ENCODE measurements around the gene BABAM2. TPM values are rescaled to one million over a fixed set of nuclear protein-coding genes. Genes with fewer than 3 reads are reported as not detected.
A peak's percentile ranks its signal among the peaks of the same experiment; 100 is the strongest.

The BABAM2 gene
- total and polyA plus RNA-seq, 4 donors: 28.1 to 40.4 (median 37.0) TPM

- Histone ChIP-seq H3K27me3 (ENCODE audit: control insufficient read depth, insufficient read depth, low read length) (no peaks in the 10 kb centered on the region), H3K27ac (ENCODE audit: low read depth, low read length) (no peak overlapping the region), H3K4me1 (ENCODE audit: control insufficient read depth, insufficient read depth, low read length) (no peaks in the 10 kb centered on the region), H3K36me3 (ENCODE audit: control insufficient read depth, insufficient read depth, low read length) (no peaks in the 10 kb centered on the region), H3K4me3 (ENCODE audit: low read depth, low read length) (no peak overlapping the region), H3K9me3 (ENCODE audit: control insufficient read depth, insufficient read depth, low read length) (no peaks in the 10 kb centered on the region)
- no peak for DNase-seq (ENCODE audit: low read depth in 4 of 6, low spot score in 6 of 6)
- 97% methylated on average over 5 of the region's 8 CpGs for WGBS (ENCODE audit: insufficient coverage)
These were observed 155.3 kb downstream of the BABAM2 start for GRCh38 chr2:28045676-28046351.

GRCh38 chr2:28046921-28047320 is 156.4 kb downstream of the BABAM2 start:
- no peaks in the 10 kb centered on the region for H3K9me3 ChIP-seq (ENCODE audit: control insufficient read depth, insufficient read depth, low read length)
- WGBS (ENCODE audit: insufficient coverage): no CpG with 5 or more reads among the region's 2 CpGs
- H3K27me3 ChIP-seq (ENCODE audit: control insufficient read depth, insufficient read depth, low read length): no peaks in the 10 kb centered on the region
- H3K36me3 ChIP-seq (ENCODE audit: control insufficient read depth, insufficient read depth, low read length): no peaks in the 10 kb centered on the region
- H3K4me1 ChIP-seq (ENCODE audit: control insufficient read depth, insufficient read depth, low read length): no peaks in the 10 kb centered on the region
- H3K4me3 ChIP-seq (ENCODE audit: low read depth, low read length): no peak overlapping the region
- DNase-seq (ENCODE audit: low read depth in 4 of 6, low spot score in 6 of 6): no peak
- no peak overlapping the region for H3K27ac ChIP-seq (ENCODE audit: low read depth, low read length)

GRCh38 chr2:28047681-28048080 is 157.2 kb downstream of the BABAM2 start:
- Histone ChIP-seq H3K9me3 (ENCODE audit: control insufficient read depth, insufficient read depth, low read length) (no peaks in the 10 kb centered on the region), H3K4me3 (ENCODE audit: low read depth, low read length) (no peak overlapping the region), H3K36me3 (ENCODE audit: control insufficient read depth, insufficient read depth, low read length) (no peaks in the 10 kb centered on the region), H3K27me3 (ENCODE audit: control insufficient read depth, insufficient read depth, low read length) (no peaks in the 10 kb centered on the region), H3K27ac (ENCODE audit: low read depth, low read length) (no peak overlapping the region), H3K4me1 (ENCODE audit: control insufficient read depth, insufficient read depth, low read length) (no peaks in the 10 kb centered on the region)
- no peak for DNase-seq (ENCODE audit: low read depth in 4 of 6, low spot score in 6 of 6)

- Histone ChIP-seq H3K4me3 (ENCODE audit: low read depth, low read length) (no peak overlapping the region), H3K4me1 (ENCODE audit: control insufficient read depth, insufficient read depth, low read length) (no peaks in the 10 kb centered on the region), H3K27ac (ENCODE audit: low read depth, low read length) (no peak overlapping the region), H3K9me3 (ENCODE audit: control insufficient read depth, insufficient read depth, low read length) (no peaks in the 10 kb centered on the region), H3K36me3 (ENCODE audit: control insufficient read depth, insufficient read depth, low read length) (no peaks in the 10 kb centered on the region), H3K27me3 (ENCODE audit: control insufficient read depth, insufficient read depth, low read length) (no peaks in the 10 kb centered on the region)
- 100% methylated on average over 1 of the region's 3 CpGs for WGBS (ENCODE audit: insufficient coverage)
- no peak for DNase-seq (ENCODE audit: low read depth in 4 of 6, low spot score in 6 of 6)
These were observed 157.8 kb downstream of the BABAM2 start for GRCh38 chr2:28048341-28048740.

GRCh38 chr2:28049416-28049815 is 158.9 kb downstream of the BABAM2 start:
- Histone ChIP-seq H3K4me1 (ENCODE audit: control insufficient read depth, insufficient read depth, low read length) (no peaks in the 10 kb centered on the region), H3K27ac (ENCODE audit: low read depth, low read length) (no peak overlapping the region), H3K27me3 (ENCODE audit: control insufficient read depth, insufficient read depth, low read length) (no peaks in the 10 kb centered on the region), H3K36me3 (ENCODE audit: control insufficient read depth, insufficient read depth, low read length) (no peaks in the 10 kb centered on the region), H3K4me3 (ENCODE audit: low read depth, low read length) (no peak overlapping the region), H3K9me3 (ENCODE audit: control insufficient read depth, insufficient read depth, low read length) (no peaks in the 10 kb centered on the region)
- 80% methylated on average over 1 of the region's 1 CpG for WGBS (ENCODE audit: insufficient coverage)
- DNase-seq (ENCODE audit: low read depth in 4 of 6, low spot score in 6 of 6): no peak

GRCh38 chr2:28049899-28050298 is 159.4 kb downstream of the BABAM2 start:
- Histone ChIP-seq H3K36me3 (ENCODE audit: control insufficient read depth, insufficient read depth, low read length) (no peaks in the 10 kb centered on the region), H3K27ac (ENCODE audit: low read depth, low read length) (no peak overlapping the region), H3K9me3 (ENCODE audit: control insufficient read depth, insufficient read depth, low read length) (no peaks in the 10 kb centered on the region), H3K27me3 (ENCODE audit: control insufficient read depth, insufficient read depth, low read length) (no peaks in the 10 kb centered on the region), H3K4me3 (ENCODE audit: low read depth, low read length) (no peak overlapping the region), H3K4me1 (ENCODE audit: control insufficient read depth, insufficient read depth, low read length) (no peaks in the 10 kb centered on the region)
- DNase-seq (ENCODE audit: low read depth in 4 of 6, low spot score in 6 of 6): no peak
- WGBS (ENCODE audit: insufficient coverage): no CpG with 5 or more reads among the region's 2 CpGs

GRCh38 chr2:28052691-28053090 is 162.2 kb downstream of the BABAM2 start:
- no CpG with 5 or more reads among the region's 1 CpG for WGBS (ENCODE audit: insufficient coverage)
- no peak for DNase-seq (ENCODE audit: low read depth in 4 of 6, low spot score in 6 of 6)
- no peaks in the 10 kb centered on the region for H3K4me1 ChIP-seq (ENCODE audit: control insufficient read depth, insufficient read depth, low read length)
- H3K4me3 ChIP-seq (ENCODE audit: low read depth, low read length): no peak overlapping the region
- H3K27me3 ChIP-seq (ENCODE audit: control insufficient read depth, insufficient read depth, low read length): no peaks in the 10 kb centered on the region
- no peaks in the 10 kb centered on the region for H3K9me3 ChIP-seq (ENCODE audit: control insufficient read depth, insufficient read depth, low read length)
- no peaks in the 10 kb centered on the region for H3K36me3 ChIP-seq (ENCODE audit: control insufficient read depth, insufficient read depth, low read length)
- no peak overlapping the region for H3K27ac ChIP-seq (ENCODE audit: low read depth, low read length)

GRCh38 chr2:28053597-28053996 is 163.1 kb downstream of the BABAM2 start:
- DNase-seq (ENCODE audit: low read depth in 4 of 6, low spot score in 6 of 6): no peak
- Histone ChIP-seq H3K27ac (ENCODE audit: low read depth, low read length) (peak overlapping the region; percentile 4), H3K4me3 (ENCODE audit: low read depth, low read length) (no peak overlapping the region), H3K36me3 (ENCODE audit: control insufficient read depth, insufficient read depth, low read length) (no peaks in the 10 kb centered on the region), H3K9me3 (ENCODE audit: control insufficient read depth, insufficient read depth, low read length) (no peaks in the 10 kb centered on the region), H3K4me1 (ENCODE audit: control insufficient read depth, insufficient read depth, low read length) (no peaks in the 10 kb centered on the region), H3K27me3 (ENCODE audit: control insufficient read depth, insufficient read depth, low read length) (no peaks in the 10 kb centered on the region)
- no CpG with 5 or more reads among the region's 2 CpGs for WGBS (ENCODE audit: insufficient coverage)

- no peak for DNase-seq (ENCODE audit: low read depth in 4 of 6, low spot score in 6 of 6)
- Histone ChIP-seq H3K27me3 (ENCODE audit: control insufficient read depth, insufficient read depth, low read length) (no peaks in the 10 kb centered on the region), H3K36me3 (ENCODE audit: control insufficient read depth, insufficient read depth, low read length) (no peaks in the 10 kb centered on the region), H3K4me1 (ENCODE audit: control insufficient read depth, insufficient read depth, low read length) (no peaks in the 10 kb centered on the region), H3K9me3 (ENCODE audit: control insufficient read depth, insufficient read depth, low read length) (no peaks in the 10 kb centered on the region), H3K4me3 (ENCODE audit: low read depth, low read length) (no peak overlapping the region), H3K27ac (ENCODE audit: low read depth, low read length) (no peak overlapping the region)
- WGBS (ENCODE audit: insufficient coverage): no CpG with 5 or more reads among the region's 1 CpG
These were observed 164.4 kb downstream of the BABAM2 start for GRCh38 chr2:28054916-28055315.

GRCh38 chr2:28055325-28055970 is 164.9 kb downstream of the BABAM2 start:
- Histone ChIP-seq H3K36me3 (ENCODE audit: control insufficient read depth, insufficient read depth, low read length) (no peaks in the 10 kb centered on the region), H3K4me3 (ENCODE audit: low read depth, low read length) (no peak overlapping the region), H3K27me3 (ENCODE audit: control insufficient read depth, insufficient read depth, low read length) (no peaks in the 10 kb centered on the region), H3K9me3 (ENCODE audit: control insufficient read depth, insufficient read depth, low read length) (no peaks in the 10 kb centered on the region), H3K27ac (ENCODE audit: low read depth, low read length) (no peak overlapping the region), H3K4me1 (ENCODE audit: control insufficient read depth, insufficient read depth, low read length) (no peaks in the 10 kb centered on the region)
- DNase-seq (ENCODE audit: low read depth in 4 of 6, low spot score in 6 of 6): no peak
